Activated CD8-positive, alpha-beta T cell treated with anti-CD3 and anti-CD28 coated beads, Interleukin-2, amount 10 ng/mL, durations not matched to agents 7 days and 5 days (primary cell): ENCODE data around the gene DIAPH2. TPM values are rescaled to one million over a fixed set of nuclear protein-coding genes. Genes with fewer than 3 reads are reported as not detected.
"Not testable (repeated sequence)": the region's sequence is repeated elsewhere in the genome, so short reads cannot be mapped to it uniquely, and the experiment has no call there.

Source experiments
- ATAC-seq: fragments of 150-1000 bp; cut with Tn5 transposase; one replicate; pipeline ENCODE4 v1.10.0; 2021; ENCODE audit warnings: moderate library complexity
- CTCF ChIA-PET: fragments of 350-600 bp; sonication (Branson Sonifier 250); formaldehyde crosslinking; loops from one replicate; lab custom pipeline; 2021; ENCODE audit warnings: antibody characterized with exemption; lab: Charles Lee
- POLR2A ChIA-PET: fragments of 350-600 bp; sonication (Branson Sonifier 250); formaldehyde crosslinking; loops from one replicate; lab custom pipeline; 2021; ENCODE audit warnings: antibody characterized with exemption; lab: Charles Lee
- DNase-seq: peaks from one replicate; pipeline ENCODE4 v3.0.0-alpha.2; 2020
- H3K27ac Mint-ChIP-seq: one replicate; pipeline ENCODE4 v1.8.0; 2021; ENCODE audit warnings: mild to moderate bottlenecking, mixed read lengths
- H3K27me3 Mint-ChIP-seq: one replicate; pipeline ENCODE4 v1.8.0; 2021; ENCODE audit warnings: low read depth, mixed read lengths
- H3K36me3 Mint-ChIP-seq: one replicate; pipeline ENCODE4 v1.8.0; 2021; ENCODE audit warnings: low read depth, mixed read lengths
- H3K4me1 Mint-ChIP-seq: one replicate; pipeline ENCODE4 v1.8.0; 2021; ENCODE audit warnings: low read depth, mixed read lengths
- H3K4me3 Mint-ChIP-seq: one replicate; pipeline ENCODE4 v1.8.0; 2021; ENCODE audit warnings: mild to moderate bottlenecking, mixed read lengths
- H3K9me3 Mint-ChIP-seq: one replicate; pipeline ENCODE4 v1.8.0; 2022; ENCODE audit warnings: mixed read lengths; ENCODE audit not compliant: insufficient read depth
- total RNA-seq, 2 experiments: library from RNA; stranded (reverse); gene quantifications; one replicate each; pipeline ENCODE4 v1.2.3, GENCODE V29; 2021

The DIAPH2 gene
- total RNA-seq, 2 experiments from 2014 or later = 14.1 to 14.4 TPM

- no peaks in the 10 kb centered on the region for H3K9me3 Mint-ChIP-seq
Observed at GRCh38 chrX:96693407-96693806, 8.8 kb downstream of the DIAPH2 start.

GRCh38 chrX:96696462-96696861 lies 11.8 kb downstream of the DIAPH2 start:
- H3K4me3 Mint-ChIP-seq = no peak overlapping the region
- H3K27ac Mint-ChIP-seq = no peak overlapping the region
- no peaks in the 10 kb centered on the region for H3K9me3 Mint-ChIP-seq
- H3K27me3 Mint-ChIP-seq = no peaks in the 10 kb centered on the region
- CTCF ChIA-PET = no interaction called here
- POLR2A ChIA-PET = no interaction called here
- no peaks in the 10 kb centered on the region for H3K36me3 Mint-ChIP-seq
- H3K4me1 Mint-ChIP-seq = no peaks in the 10 kb centered on the region
- DNase-seq (no peak), ATAC-seq (no peak)

More at GRCh38 chrX:96693407-96693806, 8.8 kb downstream of the DIAPH2 start:
- Mint-ChIP-seq H3K4me1 (no peaks in the 10 kb centered on the region), H3K27me3 (no peaks in the 10 kb centered on the region), H3K27ac (no peak overlapping the region), H3K36me3 (peaks cover 3% of the 10 kb centered on the region), H3K4me3 (no peak overlapping the region)
- DNase-seq (no peak), ATAC-seq (no peak)
- CTCF ChIA-PET = no interaction called here
- POLR2A ChIA-PET = interaction anchor here (1.9 kb wide), 1 partner anchor 9 kb away, joined by 7 read pairs; the partner anchor contains the start of gene DIAPH2

GRCh38 chrX:96700625-96701024 lies 16.0 kb downstream of the DIAPH2 start:
- Mint-ChIP-seq H3K36me3 (no peaks in the 10 kb centered on the region), H3K4me3 (no peak overlapping the region), H3K9me3 (no peaks in the 10 kb centered on the region), H3K4me1 (no peaks in the 10 kb centered on the region), H3K27ac (no peak overlapping the region), H3K27me3 (no peaks in the 10 kb centered on the region)
- POLR2A ChIA-PET = no interaction called here
- ATAC-seq (no peak), DNase-seq (no peak)
- CTCF ChIA-PET = no interaction called here

GRCh38 chrX:96703379-96703778 lies 18.7 kb downstream of the DIAPH2 start:
- no peaks in the 10 kb centered on the region for H3K9me3 Mint-ChIP-seq

GRCh38 chrX:96703816-96704215 lies 19.2 kb downstream of the DIAPH2 start:
- Mint-ChIP-seq H3K4me3 (no peak overlapping the region), H3K9me3 (no peaks in the 10 kb centered on the region), H3K27ac (no peak overlapping the region), H3K27me3 (no peaks in the 10 kb centered on the region), H3K4me1 (no peaks in the 10 kb centered on the region), H3K36me3 (no peaks in the 10 kb centered on the region)
- CTCF ChIA-PET = no interaction called here
- no peak for ATAC-seq
- POLR2A ChIA-PET = no interaction called here
- no peak for DNase-seq

More at GRCh38 chrX:96703379-96703778, 18.7 kb downstream of the DIAPH2 start:
- no peak overlapping the region for H3K4me3 Mint-ChIP-seq
- no peaks in the 10 kb centered on the region for H3K36me3 Mint-ChIP-seq
- no peaks in the 10 kb centered on the region for H3K4me1 Mint-ChIP-seq
- POLR2A ChIA-PET = no interaction called here
- no peaks in the 10 kb centered on the region for H3K27me3 Mint-ChIP-seq
- CTCF ChIA-PET = no interaction called here
- DNase-seq (no peak), ATAC-seq (no peak)
- H3K27ac Mint-ChIP-seq = no peak overlapping the region

- H3K4me3 Mint-ChIP-seq = no peak overlapping the region
- no peak overlapping the region for H3K27ac Mint-ChIP-seq
- H3K4me1 Mint-ChIP-seq = no peaks in the 10 kb centered on the region
- H3K27me3 Mint-ChIP-seq = no peaks in the 10 kb centered on the region
- H3K9me3 Mint-ChIP-seq = no peaks in the 10 kb centered on the region
- H3K36me3 Mint-ChIP-seq = no peaks in the 10 kb centered on the region
- CTCF ChIA-PET = no interaction called here
- DNase-seq = no peak
- no peak for ATAC-seq
- POLR2A ChIA-PET = no interaction called here
Observed at GRCh38 chrX:96704629-96705028, 20.0 kb downstream of the DIAPH2 start.

- ATAC-seq (no peak), DNase-seq (no peak)
- Mint-ChIP-seq H3K9me3 (no peaks in the 10 kb centered on the region), H3K27me3 (no peaks in the 10 kb centered on the region), H3K4me3 (no peak overlapping the region), H3K36me3 (no peaks in the 10 kb centered on the region), H3K4me1 (no peaks in the 10 kb centered on the region), H3K27ac (no peak overlapping the region)
- ChIA-PET POLR2A (no interaction called here), CTCF (no interaction called here)
Observed at GRCh38 chrX:96705905-96706304, 21.3 kb downstream of the DIAPH2 start.

GRCh38 chrX:96707804-96708203 lies 23.2 kb downstream of the DIAPH2 start:
- ChIA-PET CTCF (no interaction called here), POLR2A (no interaction called here)
- DNase-seq (no peak), ATAC-seq (no peak)
- Mint-ChIP-seq H3K27me3 (no peaks in the 10 kb centered on the region), H3K36me3 (no peaks in the 10 kb centered on the region), H3K9me3 (no peaks in the 10 kb centered on the region), H3K4me1 (no peaks in the 10 kb centered on the region), H3K27ac (no peak overlapping the region), H3K4me3 (no peak overlapping the region)

GRCh38 chrX:96710031-96710430 lies 25.4 kb downstream of the DIAPH2 start:
- CTCF ChIA-PET = no interaction called here
- no peak for ATAC-seq
- DNase-seq = no peak
- Mint-ChIP-seq H3K27ac (no peak overlapping the region), H3K4me3 (no peak overlapping the region), H3K4me1 (no peaks in the 10 kb centered on the region), H3K9me3 (no peaks in the 10 kb centered on the region), H3K36me3 (no peaks in the 10 kb centered on the region), H3K27me3 (no peaks in the 10 kb centered on the region)
- POLR2A ChIA-PET = no interaction called here

GRCh38 chrX:96713303-96713702 lies 28.7 kb downstream of the DIAPH2 start:
- no peak for ATAC-seq
- CTCF ChIA-PET = no interaction called here
- no peak overlapping the region for H3K4me3 Mint-ChIP-seq
- H3K27ac Mint-ChIP-seq = no peak overlapping the region
- no peaks in the 10 kb centered on the region for H3K27me3 Mint-ChIP-seq
- no peak for DNase-seq
- POLR2A ChIA-PET = no interaction called here
- no peaks in the 10 kb centered on the region for H3K4me1 Mint-ChIP-seq
- H3K36me3 Mint-ChIP-seq = peaks cover 2% of the 10 kb centered on the region
- no peaks in the 10 kb centered on the region for H3K9me3 Mint-ChIP-seq

GRCh38 chrX:96714393-96714792 lies 29.8 kb downstream of the DIAPH2 start:
- H3K36me3 Mint-ChIP-seq, CTCF ChIA-PET, H3K4me1 Mint-ChIP-seq, H3K4me3 Mint-ChIP-seq, DNase-seq, H3K27me3 Mint-ChIP-seq, POLR2A ChIA-PET, H3K27ac Mint-ChIP-seq, ATAC-seq, H3K9me3 Mint-ChIP-seq: not testable (repeated sequence)

- H3K27ac Mint-ChIP-seq = no peak overlapping the region
- POLR2A ChIA-PET = no interaction called here
- ATAC-seq (no peak), DNase-seq (no peak)
- CTCF ChIA-PET = no interaction called here
- peaks cover 2% of the 10 kb centered on the region for H3K36me3 Mint-ChIP-seq
- no peaks in the 10 kb centered on the region for H3K4me1 Mint-ChIP-seq
- no peak overlapping the region for H3K4me3 Mint-ChIP-seq
- no peaks in the 10 kb centered on the region for H3K27me3 Mint-ChIP-seq
- H3K9me3 Mint-ChIP-seq = peaks cover 5% of the 10 kb centered on the region
Observed at GRCh38 chrX:96715481-96715880, 30.8 kb downstream of the DIAPH2 start.

GRCh38 chrX:96719161-96719875 lies 34.7 kb downstream of the DIAPH2 start:
- H3K9me3 Mint-ChIP-seq = peaks cover 5% of the 10 kb centered on the region
- POLR2A ChIA-PET = no interaction called here
- no peak overlapping the region for H3K4me3 Mint-ChIP-seq
- no peak for DNase-seq
- no peak for ATAC-seq
- H3K36me3 Mint-ChIP-seq = peaks cover 2% of the 10 kb centered on the region
- H3K4me1 Mint-ChIP-seq = no peaks in the 10 kb centered on the region
- CTCF ChIA-PET = no interaction called here
- no peaks in the 10 kb centered on the region for H3K27me3 Mint-ChIP-seq
- no peak overlapping the region for H3K27ac Mint-ChIP-seq
